Progenitor cell of endocrine pancreas (in vitro differentiated cells): Measurements from ENCODE around the gene MC5R. TPM values are rescaled to one million over a fixed set of nuclear protein-coding genes. Genes with fewer than 3 reads are reported as not detected.

Source experiments
- DNase-seq: peaks from one replicate; pipeline ENCODE4 v3.0.0; 2021; ENCODE audit warnings: low spot score; ENCODE audit not compliant: unreplicated experiment
- H3K27ac Mint-ChIP-seq: 2 replicates; pipeline ENCODE4 v1.8.0; 2021; ENCODE audit warnings: mild to moderate bottlenecking, moderate library complexity, mixed read lengths
- H3K27me3 Mint-ChIP-seq: 2 replicates; pipeline ENCODE4 v1.8.0; 2021; ENCODE audit warnings: mixed read lengths
- H3K36me3 Mint-ChIP-seq: 2 replicates; pipeline ENCODE4 v1.8.0; 2022; ENCODE audit warnings: mixed read lengths; ENCODE audit not compliant: insufficient read depth
- H3K4me1 Mint-ChIP-seq: 2 replicates; pipeline ENCODE4 v1.8.0; 2021; ENCODE audit warnings: low read depth, mixed read lengths
- H3K4me3 Mint-ChIP-seq: 2 replicates; pipeline ENCODE4 v1.8.0; 2021; ENCODE audit warnings: low read depth, mild to moderate bottlenecking, moderate library complexity, mixed read lengths
- H3K9me3 Mint-ChIP-seq: 2 replicates; pipeline ENCODE4 v1.8.0; 2021; ENCODE audit warnings: low read depth, mixed read lengths
- CTCF ChIP-seq: fragments of 200-600 bp; sonication (generic); IDR thresholded peaks from one replicate; pipeline ENCODE4 v1.5.0; 2021; ENCODE audit warnings: antibody characterized with exemption, mild to moderate bottlenecking; ENCODE audit not compliant: unreplicated experiment
- total RNA-seq: library from RNA; stranded (reverse); gene quantifications from 2 replicates; pipeline ENCODE4 v1.2.1, GENCODE V29; 2021

The MC5R gene
- total RNA-seq, 1 donor from 2014 or later = not detected

- peak; percentile 59 for DNase-seq
- no peaks in the 10 kb centered on the region for H3K27me3 Mint-ChIP-seq
- no peaks in the 10 kb centered on the region for H3K9me3 Mint-ChIP-seq
- TF ChIP-seq CTCF = peak; percentile 85
- no peak overlapping the region for H3K4me3 Mint-ChIP-seq
- no peaks in the 10 kb centered on the region for H3K36me3 Mint-ChIP-seq
- H3K4me1 Mint-ChIP-seq = peaks cover 23% of the 10 kb centered on the region
- no peak overlapping the region for H3K27ac Mint-ChIP-seq
These were observed 10.6 kb upstream of the MC5R start for GRCh38 chr18:13813271-13813849.

GRCh38 chr18:13826209-13826608 is 2.3 kb downstream of the MC5R start:
- DNase-seq = no peak

GRCh38 chr18:13831864-13832508 is 8.0 kb downstream of the MC5R start:
- H3K9me3 Mint-ChIP-seq = no peaks in the 10 kb centered on the region
- H3K4me3 Mint-ChIP-seq = no peak overlapping the region
- peak; percentile 43 for TF ChIP-seq CTCF
- H3K27me3 Mint-ChIP-seq = peaks cover 13% of the 10 kb centered on the region
- no peak for DNase-seq
- no peaks in the 10 kb centered on the region for H3K4me1 Mint-ChIP-seq
- H3K27ac Mint-ChIP-seq = no peak overlapping the region
- H3K36me3 Mint-ChIP-seq = no peaks in the 10 kb centered on the region

More at GRCh38 chr18:13826209-13826608, 2.3 kb downstream of the MC5R start:
- Mint-ChIP-seq H3K4me1 (no peaks in the 10 kb centered on the region), H3K4me3 (no peak overlapping the region), H3K9me3 (no peaks in the 10 kb centered on the region), H3K36me3 (no peaks in the 10 kb centered on the region), H3K27ac (no peak overlapping the region), H3K27me3 (peaks cover 38% of the 10 kb centered on the region)
- no peak for TF ChIP-seq CTCF

GRCh38 chr18:13834496-13835015 is 10.6 kb downstream of the MC5R start:
- no peak overlapping the region for H3K4me3 Mint-ChIP-seq
- no peaks in the 10 kb centered on the region for H3K9me3 Mint-ChIP-seq
- no peaks in the 10 kb centered on the region for H3K4me1 Mint-ChIP-seq
- no peaks in the 10 kb centered on the region for H3K36me3 Mint-ChIP-seq
- H3K27ac Mint-ChIP-seq = no peak overlapping the region
- no peak for TF ChIP-seq CTCF
- H3K27me3 Mint-ChIP-seq = peaks cover 7% of the 10 kb centered on the region
- no peak for DNase-seq

GRCh38 chr18:13835202-13835601 is 11.3 kb downstream of the MC5R start:
- Mint-ChIP-seq H3K4me1 (no peaks in the 10 kb centered on the region), H3K36me3 (no peaks in the 10 kb centered on the region), H3K4me3 (no peak overlapping the region), H3K27ac (no peak overlapping the region), H3K9me3 (no peaks in the 10 kb centered on the region), H3K27me3 (peaks cover 6% of the 10 kb centered on the region)
- no peak for TF ChIP-seq CTCF
- DNase-seq = no peak
